Body of pancreas (tissue), 4 donors: ENCODE data around the gene MIEF1.

ENCODE experiments used
- CTCF ChIP-seq, 7 experiments: fragments of 450-650 bp in 4 of 7; fragments of 200-600 bp in 3 of 7; sonication (generic) in 3 of 7; IDR thresholded peaks; one replicate each; pipeline ENCODE4 v1.5.1; 2016 to 2019; ENCODE audit warnings: antibody characterized with exemption in 7 of 7
- POLR2A ChIP-seq, 3 donors: fragments of 450-650 bp; IDR thresholded peaks; one replicate each; pipeline ENCODE4 v1.6.1; 2016; ENCODE audit warnings: antibody characterized with exemption in 3 of 3, mild to moderate bottlenecking in 2 of 3

GRCh38 chr22:39481054-39481453 lies 21.0 kb upstream of the MIEF1 start:
- no peak for TF ChIP-seq CTCF (IDR thresholded peaks at IDR 0.05)
- no peak for TF ChIP-seq POLR2A (IDR thresholded peaks at IDR 0.05)
